Fibroblast of lung (primary cell): Measurements from ENCODE around the gene ABLIM2. TPM values are rescaled to one million over a fixed set of nuclear protein-coding genes. Genes with fewer than 3 reads are reported as not detected.

Experiments
- DNase-seq, 2 donors: peaks; one replicate each; pipeline versions ENCODE4 v3.0.0 to v3.0.0-alpha.2; 2010; ENCODE audit warnings: low read depth in 2 of 2
- H2AFZ ChIP-seq: 2 replicates; pipeline ENCODE4 v1.5.1; 2012; ENCODE audit warnings: low read length, control low read depth, inconsistent platforms
- H3K27ac ChIP-seq: 2 replicates; pipeline ENCODE4 v1.5.1; 2011; ENCODE audit warnings: low read length, control low read depth; ENCODE audit not compliant: insufficient read depth
- H3K27me3 ChIP-seq: 2 replicates; pipeline ENCODE4 v1.5.1; 2011; ENCODE audit warnings: mild to moderate bottlenecking, low read length; ENCODE audit not compliant: control insufficient read depth, insufficient read depth
- H3K36me3 ChIP-seq: 2 replicates; pipeline ENCODE4 v1.5.1; 2011; ENCODE audit warnings: low read length; ENCODE audit not compliant: control insufficient read depth, insufficient read depth
- H3K4me1 ChIP-seq: 2 replicates; pipeline ENCODE4 v1.5.1; 2011; ENCODE audit warnings: low read length; ENCODE audit not compliant: control insufficient read depth, insufficient read depth; ENCODE audit errors: extremely low read depth
- H3K4me2 ChIP-seq: 2 replicates; pipeline ENCODE4 v1.5.1; 2011; ENCODE audit warnings: low read length, control low read depth; ENCODE audit not compliant: insufficient read depth; ENCODE audit errors: extremely low read depth
- H3K4me3 ChIP-seq, 4 experiments: fragments of 200-600 bp in 1 of 4; sonication (generic) in 1 of 4; replicated peaks in 1 of 4; 2 replicates each; pipeline ENCODE4 v1.5.1; 2011 to 2016; ENCODE audit warnings: low read length in 4 of 4, low read depth in 3 of 4, mild to moderate bottlenecking in 3 of 4, control low read depth in 2 of 4, inconsistent platforms in 1 of 4, mixed read lengths in 1 of 4; ENCODE audit not compliant: insufficient read depth in 1 of 4; ENCODE audit errors: control extremely low read depth in 1 of 4
- H3K79me2 ChIP-seq: 2 replicates; pipeline ENCODE4 v1.5.1; 2012; ENCODE audit warnings: mild to moderate bottlenecking, low read length, inconsistent platforms; ENCODE audit not compliant: control insufficient read depth, insufficient read depth
- H3K9ac ChIP-seq: 2 replicates; pipeline ENCODE4 v1.5.1; 2011; ENCODE audit warnings: mild to moderate bottlenecking, low read length, control low read depth; ENCODE audit not compliant: insufficient read depth
- H3K9me3 ChIP-seq: 2 replicates; pipeline ENCODE4 v1.5.1; 2012; ENCODE audit warnings: low read depth, low read length; ENCODE audit not compliant: control insufficient read depth, insufficient read depth
- H4K20me1 ChIP-seq: 2 replicates; pipeline ENCODE4 v1.5.1; 2011; ENCODE audit warnings: low read length; ENCODE audit not compliant: control insufficient read depth, insufficient read depth; ENCODE audit errors: extremely low read depth
- EZH2 ChIP-seq: IDR thresholded peaks from 2 replicates; pipeline ENCODE4 v1.5.1; 2012; ENCODE audit warnings: low read length, control low read depth, mild to moderate bottlenecking; ENCODE audit errors: missing control alignments
- polyA plus RNA-seq, 2 donors: library from polyadenylated mRNA; depleted of rRNA in 1 of 2; stranded (reverse) in 1 of 2; unstranded in 1 of 2; fragments of >200 nt; gene quantifications; 2 replicates each; pipeline ENCODE4 v1.2.1, GENCODE V29; 2011 to 2012; ENCODE audit warnings: missing spikeins in 1 of 2
- total RNA-seq: library from RNA; depleted of rRNA; stranded (reverse); fragments of >200 nt; gene quantifications from 2 replicates; pipeline ENCODE4 v1.2.1, GENCODE V29; 2014
- TF ChIP-seq, protein P1 (sequence below), 2 donors: IDR thresholded peaks in 1 of 2; conservative IDR thresholded peaks in 1 of 2; 1 replicate in 1 of 2; 2 replicates in 1 of 2; pipeline ENCODE4 v1.5.1; 2011 to 2012; ENCODE audit warnings: low read length in 2 of 2, control low read depth in 1 of 2, inconsistent platforms in 1 of 2, low read depth in 1 of 2, mild to moderate bottlenecking in 1 of 2

ABLIM2 gene
- total and polyA plus RNA-seq, 2 donors (not counting 1 experiment from before 2014, with no cell fraction given) = 0.66 to 2.6 TPM

- H3K27ac ChIP-seq = no peak overlapping the region
- no peak for TF ChIP-seq EZH2
- TF ChIP-seq, protein P1, sequence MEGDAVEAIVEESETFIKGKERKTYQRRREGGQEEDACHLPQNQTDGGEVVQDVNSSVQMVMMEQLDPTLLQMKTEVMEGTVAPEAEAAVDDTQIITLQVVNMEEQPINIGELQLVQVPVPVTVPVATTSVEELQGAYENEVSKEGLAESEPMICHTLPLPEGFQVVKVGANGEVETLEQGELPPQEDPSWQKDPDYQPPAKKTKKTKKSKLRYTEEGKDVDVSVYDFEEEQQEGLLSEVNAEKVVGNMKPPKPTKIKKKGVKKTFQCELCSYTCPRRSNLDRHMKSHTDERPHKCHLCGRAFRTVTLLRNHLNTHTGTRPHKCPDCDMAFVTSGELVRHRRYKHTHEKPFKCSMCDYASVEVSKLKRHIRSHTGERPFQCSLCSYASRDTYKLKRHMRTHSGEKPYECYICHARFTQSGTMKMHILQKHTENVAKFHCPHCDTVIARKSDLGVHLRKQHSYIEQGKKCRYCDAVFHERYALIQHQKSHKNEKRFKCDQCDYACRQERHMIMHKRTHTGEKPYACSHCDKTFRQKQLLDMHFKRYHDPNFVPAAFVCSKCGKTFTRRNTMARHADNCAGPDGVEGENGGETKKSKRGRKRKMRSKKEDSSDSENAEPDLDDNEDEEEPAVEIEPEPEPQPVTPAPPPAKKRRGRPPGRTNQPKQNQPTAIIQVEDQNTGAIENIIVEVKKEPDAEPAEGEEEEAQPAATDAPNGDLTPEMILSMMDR (conservative IDR thresholded peaks at IDR 0.05 in 1 of 2, IDR thresholded peaks at IDR 0.05 in 1 of 2; ENCODE audit: low read depth in 1 of 2, low read length in 2 of 2) = no peak
- H3K79me2 ChIP-seq = no peaks in the 10 kb centered on the region
- peaks cover 3% of the 10 kb centered on the region for H3K27me3 ChIP-seq
- H3K4me2 ChIP-seq = no peak overlapping the region
- DNase-seq = no peak
- no peaks in the 10 kb centered on the region for H3K4me1 ChIP-seq
- no peaks in the 10 kb centered on the region for H4K20me1 ChIP-seq
- no peak overlapping the region for H2AFZ ChIP-seq
- no peaks in the 10 kb centered on the region for H3K36me3 ChIP-seq
- H3K4me3 ChIP-seq = no peak overlapping the region
- H3K9me3 ChIP-seq = no peaks in the 10 kb centered on the region
- no peak overlapping the region for H3K9ac ChIP-seq
Observed at GRCh38 chr4:8168832-8169598, 10.4 kb upstream of the ABLIM2 start.

DNA sequence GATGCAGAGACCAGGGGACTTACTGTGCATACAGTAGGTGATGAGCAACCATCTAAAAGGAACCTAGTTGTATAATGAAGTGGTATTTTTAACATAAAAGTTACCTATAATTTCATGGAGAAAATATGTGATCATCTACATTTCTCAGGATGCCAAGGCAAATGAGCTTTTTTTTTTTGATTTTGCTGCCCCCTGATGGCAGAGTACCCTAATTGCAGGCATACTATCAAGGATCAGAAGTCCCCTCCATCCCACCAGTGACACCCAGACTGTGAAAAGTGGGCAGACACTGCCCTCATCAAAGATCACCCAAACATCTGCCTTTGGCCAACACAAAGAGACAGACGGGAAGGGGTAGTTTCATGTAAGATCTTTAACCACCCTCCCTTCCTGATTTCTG, 9.6 kb upstream of the ABLIM2 start:
- no peak overlapping the region for H3K27ac ChIP-seq
- no peak for DNase-seq
- no peaks in the 10 kb centered on the region for H3K36me3 ChIP-seq
- peaks cover 3% of the 10 kb centered on the region for H3K27me3 ChIP-seq
- no peak overlapping the region for H3K9ac ChIP-seq
- H3K4me2 ChIP-seq = no peak overlapping the region
- H3K4me3 ChIP-seq = no peak overlapping the region
- H2AFZ ChIP-seq = no peak overlapping the region
- no peaks in the 10 kb centered on the region for H4K20me1 ChIP-seq
- H3K9me3 ChIP-seq = no peaks in the 10 kb centered on the region
- H3K79me2 ChIP-seq = no peaks in the 10 kb centered on the region
- no peaks in the 10 kb centered on the region for H3K4me1 ChIP-seq
- TF ChIP-seq, protein P1 (conservative IDR thresholded peaks at IDR 0.05 in 1 of 2, IDR thresholded peaks at IDR 0.05 in 1 of 2; ENCODE audit: low read depth in 1 of 2, low read length in 2 of 2) = peak; percentile 42 to 59
- TF ChIP-seq EZH2 = no peak

DNA sequence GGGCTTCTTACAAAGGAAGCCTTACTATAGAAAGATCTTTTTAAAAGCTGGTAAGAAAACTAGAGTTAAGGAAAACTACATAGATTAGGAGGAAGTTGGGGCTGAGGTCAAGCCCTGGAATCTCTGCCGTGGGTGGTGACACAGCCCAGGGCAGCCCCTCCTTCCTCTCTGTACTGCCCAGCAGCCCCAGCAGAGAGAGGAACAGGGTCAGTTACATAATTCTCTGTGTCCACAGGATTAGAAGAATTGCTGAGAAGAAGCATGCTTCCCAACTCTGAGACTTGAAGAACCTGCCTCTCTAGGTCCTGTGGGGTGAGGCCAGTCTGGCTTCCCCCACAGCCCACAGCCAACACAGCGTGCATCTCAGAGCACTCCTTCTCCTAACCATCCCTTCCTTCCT, 9.2 kb upstream of the ABLIM2 start:
- Histone ChIP-seq H2AFZ (no peak overlapping the region), H3K9me3 (no peaks in the 10 kb centered on the region)
- no peak for DNase-seq

More for the DNA sequence above, 9.2 kb upstream of the ABLIM2 start:
- no peak overlapping the region for H3K9ac ChIP-seq
- no peaks in the 10 kb centered on the region for H4K20me1 ChIP-seq
- H3K4me2 ChIP-seq = no peak overlapping the region
- no peak overlapping the region for H3K27ac ChIP-seq
- no peak for TF ChIP-seq EZH2
- TF ChIP-seq, protein P1 (conservative IDR thresholded peaks at IDR 0.05 in 1 of 2, IDR thresholded peaks at IDR 0.05 in 1 of 2; ENCODE audit: low read depth in 1 of 2, low read length in 2 of 2) = no peak
- H3K4me1 ChIP-seq = no peaks in the 10 kb centered on the region
- H3K36me3 ChIP-seq = no peaks in the 10 kb centered on the region
- no peaks in the 10 kb centered on the region for H3K79me2 ChIP-seq
- peaks cover 3% of the 10 kb centered on the region for H3K27me3 ChIP-seq
- no peak overlapping the region for H3K4me3 ChIP-seq
